Placental pericyte (primary cell): Measurements from ENCODE around the gene PAPOLB. TPM values are rescaled to one million over a fixed set of nuclear protein-coding genes. Genes with fewer than 3 reads are reported as not detected.

ENCODE experiments used
- small RNA-seq: library from RNA; depleted of rRNA; stranded (forward); fragments of <200 nt; gene quantifications from one replicate; pipeline ENCODE3, GENCODE V24; 2012; ENCODE audit warnings: low replicate concordance
- total RNA-seq: library from RNA; depleted of rRNA; stranded (reverse); fragments of >200 nt; gene quantifications from 2 replicates; pipeline ENCODE4 v1.2.3, GENCODE V29; 2012

The PAPOLB gene
- total RNA-seq, result under 0.01 and 0.14 TPM in 2 replicates

DNA sequence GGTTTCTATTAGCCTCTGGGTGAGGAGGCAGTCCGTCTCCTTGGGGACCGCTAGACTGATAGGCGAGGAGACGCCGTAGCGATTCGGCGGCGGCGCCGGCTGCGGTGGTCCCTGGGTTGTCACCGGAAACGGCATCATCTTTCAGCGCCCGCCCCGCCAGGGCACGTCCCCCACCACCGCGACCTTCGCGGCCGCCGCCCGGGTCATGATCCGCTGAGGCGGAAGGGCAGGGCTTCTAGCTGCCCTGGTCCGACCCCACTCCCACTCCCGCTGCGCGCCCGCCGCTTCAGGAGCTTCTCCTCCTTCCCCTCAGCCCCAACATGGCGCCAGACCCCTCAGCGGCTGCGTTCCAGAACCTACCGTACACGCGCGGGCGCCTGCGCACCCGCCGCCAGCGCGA, at the start of gene PAPOLB:
PAPOLB (minus strand) TSS at position 358 of the 400 bp plus-strand sequence; CDS start at position 138, 220 bp downstream.

GRCh38 chr7:4883372-4884144, 21.7 kb upstream of the PAPOLB start, which contains the start of gene RADIL:
RADIL (minus strand) TSS chr7:4883716; CDS start chr7:4878139, 5,577 bp downstream.

Small RNA genes within 50 kb of the gene (small RNA-seq; reads per million reads assigned to genes)
- gene RF00019, result not detected

Other genes with a start within 250 kb of the PAPOLB start
- gene FOXK1, start 179.7 kb downstream of the PAPOLB start, total RNA-seq, result 27.1 and 39.8 TPM in 2 replicates
- 54.3 and 63.0 TPM in 2 replicates for gene AP5Z1, start 86.4 kb downstream of the PAPOLB start, total RNA-seq
- 0.86 and 1.8 TPM in 2 replicates for gene RADIL, start 21.7 kb upstream of the PAPOLB start, total RNA-seq
- not detected in 2 replicates for gene MMD2, start 97.2 kb upstream of the PAPOLB start, total RNA-seq
- gene RBAK, start 183.8 kb upstream of the PAPOLB start, total RNA-seq, result 7.4 and 7.7 TPM in 2 replicates